CD4-positive, alpha-beta T cell treated with Interleukin-17A for 1 hour (primary cell): ENCODE results near the gene PDHX.

ENCODE experiments used
- DNase-seq: peaks from one replicate; pipeline ENCODE4 v3.0.0-alpha.2; 2020

PDHX gene

DNA sequence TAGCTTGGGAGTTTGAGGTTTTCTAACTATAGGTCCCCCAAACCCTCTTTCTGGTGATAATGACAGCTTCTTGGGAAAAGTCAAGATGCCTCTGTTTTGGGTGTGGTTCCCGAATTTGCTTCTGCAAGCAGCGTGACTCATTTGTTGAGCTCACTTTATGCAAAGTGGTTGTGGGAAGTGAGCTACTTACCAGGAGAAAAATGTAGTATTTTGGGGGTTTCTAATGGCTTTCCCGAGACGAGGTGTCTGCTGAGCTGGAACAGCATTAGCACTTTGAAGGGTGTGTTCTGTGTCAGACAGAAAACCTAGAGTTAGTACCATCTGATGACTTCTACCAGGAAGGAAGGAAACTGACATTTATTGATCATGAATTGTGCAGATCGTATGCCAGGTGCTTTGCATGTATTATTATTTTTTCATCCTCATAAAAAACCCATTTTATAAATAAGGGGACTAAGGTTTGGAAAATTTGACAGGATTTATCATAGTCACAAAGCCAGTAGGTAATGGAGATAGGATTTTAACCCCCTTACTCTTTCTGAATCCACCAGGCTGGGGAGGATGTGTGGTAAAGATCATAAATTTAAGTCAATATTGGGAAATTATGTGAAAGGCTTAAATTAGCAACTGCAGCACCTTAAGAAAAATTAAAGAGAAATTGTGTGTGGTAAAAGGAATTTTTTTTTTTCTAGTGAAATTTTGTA lies 113.7 kb downstream of the PDHX start:
- peak; percentile 44 for DNase-seq

DNA sequence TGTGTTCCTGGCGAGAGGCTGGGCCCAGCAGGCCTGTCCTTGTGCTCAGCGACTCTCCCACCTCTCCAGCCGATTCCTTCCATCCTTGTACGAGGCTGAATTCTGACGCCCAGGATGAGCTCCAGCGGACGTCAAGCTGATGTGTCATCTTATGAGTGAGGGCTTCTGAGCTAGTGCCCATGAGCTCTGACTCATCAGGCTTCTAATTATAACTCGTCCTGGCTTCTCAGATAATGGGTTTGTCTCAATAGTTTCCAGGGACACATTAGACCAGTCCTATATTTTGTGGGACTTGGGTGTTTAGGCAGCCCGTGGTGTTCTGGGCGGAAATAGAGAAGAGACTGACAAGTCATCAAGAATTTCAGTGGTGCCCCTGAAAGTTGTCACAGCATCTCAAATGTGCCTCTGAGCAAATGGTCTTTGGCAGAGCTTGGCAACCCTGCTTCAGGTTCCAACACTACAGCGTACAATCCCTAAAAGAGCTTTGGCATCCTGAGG lies 114.3 kb downstream of the PDHX start:
- DNase-seq = peak; percentile 42

DNA sequence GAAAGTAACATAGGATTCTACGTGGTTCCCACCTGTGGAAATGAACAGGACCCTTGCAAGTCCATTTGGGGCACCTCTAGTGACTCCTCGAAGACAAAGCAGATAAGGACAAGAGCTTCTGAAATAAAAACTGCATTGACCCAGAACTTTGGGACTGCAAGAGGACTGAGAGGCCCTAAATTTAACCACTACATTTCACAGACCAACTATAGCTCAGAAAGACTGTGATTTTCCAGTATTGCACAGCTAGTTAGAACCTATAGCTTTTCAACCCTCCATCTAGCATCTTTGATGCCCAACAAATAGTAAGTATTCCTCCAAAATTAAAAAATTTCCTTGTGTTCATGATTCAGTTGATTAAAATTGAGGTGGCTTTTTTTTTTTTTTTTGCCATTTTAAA lies 114.9 kb downstream of the PDHX start:
- no peak for DNase-seq

DNA sequence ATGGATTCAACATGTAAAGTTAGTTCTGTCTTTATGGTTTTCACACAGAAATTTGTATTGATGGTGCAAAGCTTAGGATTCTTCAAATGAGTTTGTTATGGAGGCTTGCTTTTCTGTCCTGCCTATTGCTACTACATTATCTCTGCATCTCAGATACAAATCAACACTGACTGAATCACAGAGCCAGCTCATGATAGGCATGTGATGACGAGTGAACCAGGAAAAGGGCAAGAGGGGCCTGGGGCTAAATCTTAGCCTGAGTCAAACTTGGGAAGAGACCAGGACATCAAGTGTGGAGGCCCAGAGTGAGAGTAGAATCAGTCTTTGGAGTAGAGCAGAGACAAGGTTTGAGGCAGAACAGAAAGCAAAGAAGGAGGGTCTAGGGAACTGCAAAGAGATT lies 115.4 kb downstream of the PDHX start:
- DNase-seq = no peak

DNA sequence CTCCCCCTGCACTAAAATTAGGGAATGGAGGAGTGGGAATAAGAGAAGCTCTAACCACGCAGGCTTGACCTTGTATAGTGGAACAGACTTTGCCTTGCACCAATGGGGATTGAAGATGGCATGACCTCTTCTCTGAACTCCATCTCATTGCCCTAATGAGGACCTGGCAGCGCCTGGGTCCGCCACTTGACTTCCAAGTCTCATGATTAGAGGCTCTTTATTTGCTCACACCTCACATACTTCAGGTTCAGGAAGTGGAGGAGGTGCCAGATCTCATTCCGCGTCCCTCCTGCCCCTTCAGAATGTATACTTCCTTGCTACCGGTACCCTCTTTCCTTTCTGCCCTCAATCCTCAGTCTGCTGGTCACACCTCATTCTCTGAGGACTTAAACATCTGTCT lies 116.6 kb downstream of the PDHX start:
- DNase-seq = no peak

DNA sequence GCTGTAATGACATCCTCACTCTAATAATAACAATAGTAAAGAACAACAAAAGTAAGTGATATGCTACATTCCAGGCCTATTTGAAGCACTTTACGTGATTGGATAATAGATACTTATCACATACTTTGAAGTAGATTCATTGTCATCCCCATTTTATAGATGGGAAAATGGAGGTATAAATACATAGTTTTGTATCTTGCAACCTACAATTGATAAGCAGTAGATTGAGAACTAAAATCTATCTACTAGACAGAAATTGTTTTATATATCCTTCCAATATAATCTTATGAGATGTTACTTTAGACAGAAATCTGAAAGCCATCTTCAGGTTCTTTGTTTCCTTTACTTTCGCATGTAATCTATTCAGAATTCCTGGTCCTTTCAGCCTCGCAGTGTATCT lies 118.0 kb downstream of the PDHX start:
- DNase-seq = no peak

DNA sequence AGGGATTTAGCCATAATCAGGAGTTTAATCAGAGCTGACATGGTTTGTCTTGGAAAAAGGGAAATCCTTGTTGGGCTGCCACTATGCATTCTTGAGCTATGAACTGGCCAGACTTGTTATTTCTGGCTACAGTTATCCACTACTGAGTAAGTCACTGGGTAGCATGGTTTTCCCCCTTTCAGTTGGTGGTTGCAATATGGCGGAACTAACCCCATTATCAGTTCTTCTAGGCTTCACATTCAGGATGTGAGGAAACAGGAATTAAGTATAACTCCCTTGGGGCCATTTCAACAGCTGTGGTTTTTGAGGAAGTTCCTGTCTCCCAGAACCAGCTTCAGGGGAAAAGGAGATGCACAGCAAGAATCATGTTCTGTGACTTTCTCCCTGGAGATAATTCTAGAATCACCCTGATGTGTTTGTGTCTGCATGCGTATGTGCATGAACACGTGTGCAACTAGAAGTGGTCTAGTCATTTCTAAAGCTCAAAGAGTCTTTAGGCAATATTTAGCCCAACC lies 119.5 kb downstream of the PDHX start:
- peak; percentile 24 for DNase-seq

DNA sequence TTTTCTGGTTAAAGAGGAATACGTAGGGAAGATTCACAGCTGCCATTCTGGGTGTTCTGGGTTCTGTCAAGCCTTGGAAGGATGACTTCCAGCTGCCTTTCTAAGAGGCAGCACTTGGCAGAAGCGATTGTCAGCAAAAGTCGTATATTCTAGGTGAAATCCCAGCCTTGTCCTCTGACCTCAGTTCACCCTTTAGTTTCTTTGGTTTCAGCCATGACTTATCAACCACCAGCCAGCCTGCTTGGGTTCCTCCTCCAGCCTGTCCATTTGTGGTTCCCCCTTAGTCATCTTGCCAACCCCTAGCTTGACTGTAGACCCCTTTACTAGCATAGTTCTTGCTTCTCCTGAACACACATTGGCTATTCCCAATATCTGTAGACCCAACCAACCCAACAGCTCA lies 120.2 kb downstream of the PDHX start:
- no peak for DNase-seq

DNA sequence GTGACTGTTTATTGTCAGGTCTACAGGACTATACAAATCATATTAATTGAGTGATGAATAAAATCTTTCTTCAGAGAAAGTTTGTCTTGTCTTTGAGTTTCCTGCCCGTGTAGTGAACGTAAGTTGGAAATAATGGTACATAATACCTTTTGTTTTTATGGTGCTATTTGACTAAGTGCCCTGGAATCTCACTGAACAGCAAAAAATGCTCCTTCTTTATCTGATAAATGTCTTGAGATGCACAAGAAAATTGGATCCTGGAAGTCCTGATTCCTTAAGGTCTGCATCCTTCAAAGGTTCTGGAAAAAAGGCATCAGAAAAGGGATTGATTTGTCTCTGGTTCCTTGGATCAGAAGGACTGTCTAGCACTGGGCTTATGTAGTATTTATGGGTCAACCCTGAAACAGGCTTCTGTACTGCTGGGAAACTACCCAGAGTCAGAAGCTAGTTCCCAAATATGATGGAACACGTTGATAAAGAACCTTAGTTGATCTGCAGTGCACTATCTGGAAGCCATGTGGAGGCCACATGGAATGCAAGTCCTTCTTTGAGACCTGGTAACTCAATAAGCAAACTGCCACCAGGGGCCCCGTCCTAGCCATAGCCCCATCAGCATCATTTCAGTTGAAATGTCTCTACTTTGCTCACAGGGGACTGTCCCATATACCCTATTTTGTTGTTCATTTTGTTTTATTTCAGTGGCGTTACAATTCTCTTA lies 122.0 kb downstream of the PDHX start:
- DNase-seq = no peak

DNA sequence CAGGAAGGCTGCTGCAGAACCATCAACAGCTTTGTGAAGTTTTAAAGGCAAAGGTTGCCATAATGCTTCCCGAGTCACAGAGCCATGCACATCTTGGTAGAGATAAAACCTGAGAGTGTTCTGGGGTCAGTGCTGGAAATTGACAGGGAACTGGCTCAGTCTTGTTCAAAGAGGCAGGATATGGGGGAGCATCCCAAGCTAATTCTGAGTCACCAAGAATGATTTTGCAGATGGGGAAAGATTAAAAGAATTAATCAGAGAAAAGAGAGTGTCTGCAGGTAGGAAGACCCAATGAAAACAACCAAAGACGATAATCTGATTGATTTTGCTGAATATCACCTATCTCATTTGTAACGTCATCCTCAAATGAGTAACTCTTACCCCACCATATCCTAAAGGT lies 122.7 kb downstream of the PDHX start:
- DNase-seq = no peak

DNA sequence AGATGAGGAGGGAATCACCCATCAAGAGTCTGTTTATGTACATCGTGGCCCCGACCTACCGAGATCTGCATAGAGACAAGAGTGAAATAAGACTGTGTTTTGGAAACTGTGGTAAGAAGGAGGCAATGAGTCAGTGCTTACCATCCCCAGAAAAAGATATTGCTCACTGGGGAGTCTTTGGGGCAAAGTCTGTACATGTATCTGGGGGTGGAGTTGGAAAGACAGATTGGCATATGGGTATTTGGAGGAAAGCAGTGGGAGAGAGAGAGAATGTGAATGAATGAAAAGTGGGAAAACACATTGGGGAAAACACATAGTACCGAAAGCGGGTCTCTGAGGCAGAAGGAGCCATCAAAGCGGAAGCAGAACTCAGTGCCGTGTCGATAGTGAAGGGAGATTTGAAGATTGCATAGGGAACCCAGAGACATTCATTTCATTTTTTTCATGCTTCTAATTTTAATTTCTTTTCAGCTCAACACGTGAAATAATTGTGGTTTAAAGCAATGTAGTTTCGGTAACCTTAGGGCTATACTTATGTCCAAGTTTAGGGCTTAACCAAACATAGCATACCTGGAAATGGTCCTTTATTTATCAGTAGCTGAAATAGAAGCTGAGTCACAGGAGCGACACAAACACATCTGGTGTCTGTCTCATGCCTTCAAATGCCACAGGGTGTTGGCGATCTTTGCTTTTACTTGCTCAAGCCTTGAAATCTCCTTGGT lies 124.0 kb downstream of the PDHX start:
- DNase-seq = peak; percentile 90

DNA sequence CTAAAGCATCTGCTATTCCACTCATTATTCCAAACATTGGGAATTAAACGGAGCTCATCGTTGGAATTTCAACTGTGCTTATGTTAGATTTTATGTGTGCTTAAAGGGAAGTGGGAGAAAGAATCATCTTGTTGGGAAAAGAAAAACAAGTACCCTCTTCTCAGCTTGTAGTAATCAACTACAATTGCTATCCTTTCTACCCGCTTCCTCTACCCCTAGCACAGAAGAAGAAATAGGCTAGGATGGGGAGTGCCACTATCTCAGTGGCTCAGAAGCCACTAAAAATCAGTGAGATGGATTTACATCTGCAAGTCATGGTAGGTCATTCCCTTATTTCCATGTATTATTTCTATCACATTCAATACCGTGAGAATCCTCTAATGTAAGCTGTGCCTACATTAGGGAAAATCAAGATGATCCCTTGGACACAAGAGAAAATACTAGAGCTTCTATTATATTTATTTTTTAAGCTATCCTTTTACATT lies 124.7 kb downstream of the PDHX start:
- no peak for DNase-seq

DNA sequence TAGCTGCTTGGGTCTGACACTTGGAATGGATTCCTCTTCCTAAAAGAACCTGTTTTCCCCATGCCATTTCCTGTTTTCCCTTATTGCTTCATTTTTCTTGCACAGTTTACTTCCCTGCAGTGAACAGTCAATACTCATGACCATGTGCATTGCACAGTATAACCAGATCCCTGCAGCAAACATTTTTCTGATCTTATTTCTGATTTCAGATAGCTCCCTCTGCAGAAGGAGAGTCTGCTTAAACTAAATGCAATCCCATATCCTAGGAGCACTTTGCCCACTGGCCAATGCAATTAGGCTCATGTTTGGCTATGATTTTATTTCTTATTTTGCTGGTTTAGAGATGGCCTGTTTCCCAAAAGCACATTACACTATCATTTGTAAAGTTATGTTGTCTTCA lies 125.8 kb downstream of the PDHX start:
- no peak for DNase-seq

DNA sequence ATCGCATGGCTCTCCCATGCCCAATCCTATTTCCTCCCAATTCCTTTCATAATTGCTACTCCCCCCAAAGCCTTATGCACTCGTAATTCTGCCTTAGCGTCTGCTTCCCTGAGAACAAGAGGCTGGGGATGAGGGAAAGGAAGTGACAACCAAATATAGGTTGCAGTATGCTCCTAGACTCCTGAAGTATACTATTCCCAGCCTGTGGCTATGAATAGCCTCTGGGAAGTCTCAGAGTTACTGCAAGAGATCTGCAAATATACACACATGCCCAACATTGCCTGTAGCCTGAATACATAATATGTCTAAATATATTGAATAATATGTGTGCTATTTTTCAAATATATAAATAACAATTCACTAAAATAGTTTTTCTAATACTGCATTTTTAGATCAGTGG lies 126.5 kb downstream of the PDHX start:
- no peak for DNase-seq

DNA sequence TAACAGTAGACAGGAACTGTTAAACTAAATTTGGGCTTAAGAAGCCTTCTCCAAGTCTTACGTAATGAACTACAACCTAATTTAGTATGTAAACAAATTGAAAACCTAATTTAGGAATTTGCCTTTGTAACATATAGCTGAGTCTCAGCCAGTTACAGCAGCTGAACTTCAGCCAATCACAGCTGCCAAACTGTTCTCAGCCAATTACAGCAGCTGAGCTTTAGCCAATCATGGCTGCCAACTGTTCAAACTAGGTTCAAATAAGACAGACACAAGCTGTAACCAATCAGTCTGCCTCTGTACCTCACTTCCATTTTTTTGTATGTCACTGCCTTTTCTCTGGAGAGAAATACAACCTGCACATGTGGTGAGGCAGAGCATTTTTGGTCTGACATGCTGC lies 127.5 kb downstream of the PDHX start:
- DNase-seq = peak; percentile 45

DNA sequence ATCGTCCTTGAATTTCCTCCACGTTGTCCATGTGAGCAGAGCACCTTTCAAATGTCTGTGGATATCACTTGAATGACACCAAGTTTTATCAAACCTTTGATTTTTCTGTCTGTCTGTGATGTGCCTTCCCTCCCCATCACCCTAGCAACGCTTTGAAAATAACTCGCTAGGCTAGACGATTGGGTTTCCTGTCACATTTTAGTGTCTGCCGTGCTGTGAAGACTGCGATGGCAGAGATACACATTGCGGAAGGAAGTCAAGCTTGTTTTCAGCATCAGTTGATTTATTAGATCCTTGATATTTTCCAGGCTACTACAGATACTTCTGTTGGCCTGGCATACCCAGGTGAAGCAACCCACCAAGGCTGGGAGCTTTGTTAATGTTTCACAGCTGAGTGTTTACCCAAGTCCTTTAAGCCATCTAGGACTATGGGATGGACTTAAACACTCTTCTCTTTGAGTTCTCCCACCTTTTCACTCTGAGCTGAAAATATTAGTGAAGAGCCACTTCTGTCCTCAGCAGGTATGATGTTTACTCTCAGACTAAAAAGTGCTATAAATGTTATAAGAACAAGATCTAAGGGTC lies 128.9 kb downstream of the PDHX start:
- DNase-seq = peak; percentile 97
